Pons (tissue), 1 donor: ENCODE results near the gene PLEKHG4.

ENCODE experiments used
- DNase-seq: peaks from one replicate; pipeline ENCODE4 v3.0.0-alpha.2; 2016; ENCODE audit warnings: low spot score

PLEKHG4 gene

GRCh38 chr16:67326472-67327309 lies 47.4 kb downstream of the PLEKHG4 start, which contains the start of the genes KCTD19 and LRRC36:
Gene KCTD19, minus strand, starts transcription at chr16:67326741. Its CDS starts 34 bp downstream, at chr16:67326707.
Gene LRRC36, plus strand, starts transcription at chr16:67326815. Its CDS starts 48 bp downstream, at chr16:67326863.
- no peak for DNase-seq

DNA sequence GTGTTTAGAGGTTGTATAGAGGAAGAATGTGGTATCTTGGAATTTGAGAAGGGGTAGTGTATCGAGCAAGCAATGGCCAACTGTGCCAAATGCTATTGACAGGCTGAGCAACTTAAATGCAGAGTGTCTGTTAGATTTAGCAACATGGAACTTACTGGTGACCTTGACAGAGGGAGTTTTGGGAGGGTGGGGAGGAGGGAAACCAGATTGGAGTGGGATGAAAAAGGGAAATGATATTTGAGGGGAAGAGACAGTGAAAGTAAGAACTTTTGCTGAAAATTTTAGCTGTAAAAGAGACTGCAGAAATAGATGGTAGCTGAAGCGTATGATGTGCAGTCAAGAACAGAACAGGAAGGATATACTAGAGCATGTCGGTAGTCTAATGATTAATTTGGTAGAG lies 48.4 kb downstream of the PLEKHG4 start:
- DNase-seq: no peak

DNA sequence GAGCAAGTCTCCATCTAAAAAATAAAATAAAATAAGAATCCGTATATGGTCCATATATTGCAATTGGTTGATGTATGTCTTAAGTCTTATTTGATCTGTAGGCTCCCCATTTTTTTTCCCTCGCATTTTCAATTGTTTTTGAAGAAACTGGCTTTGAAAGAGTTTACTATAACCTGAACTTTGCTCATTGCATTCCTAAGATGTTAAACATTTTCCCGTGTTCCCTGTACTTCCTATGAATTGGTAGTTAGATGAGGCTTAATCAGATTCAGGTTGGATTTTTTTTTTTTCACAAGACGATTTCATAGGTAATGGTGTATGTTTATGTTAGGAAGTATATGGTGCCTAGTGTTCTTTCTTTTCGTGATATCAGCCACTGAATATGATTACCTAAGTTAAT lies 50.6 kb downstream of the PLEKHG4 start:
- DNase-seq: no peak

GRCh38 chr16:67333315-67333714 lies 54.0 kb downstream of the PLEKHG4 start:
- no peak for DNase-seq

- DNase-seq: no peak
These were observed 56.8 kb downstream of the PLEKHG4 start for GRCh38 chr16:67336116-67336515.

DNA sequence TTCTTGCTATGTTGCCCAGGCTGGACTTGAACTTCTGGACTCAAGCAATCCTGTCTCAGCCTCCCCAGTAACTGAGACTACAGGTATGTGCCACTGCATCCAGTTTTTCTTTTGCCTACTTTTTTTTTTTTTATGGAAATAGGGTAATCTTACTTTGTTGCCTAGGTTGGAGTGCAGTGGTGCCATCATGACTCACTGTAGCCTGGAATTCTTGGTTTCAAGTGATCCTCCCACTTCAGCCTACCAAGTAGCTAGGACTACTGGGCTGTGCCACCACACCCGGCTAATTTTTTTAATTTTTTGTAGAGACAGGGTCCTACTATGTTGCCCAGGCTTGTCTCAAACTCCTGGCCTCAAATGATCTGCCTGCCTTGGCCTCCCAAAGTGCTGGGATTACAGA lies 57.3 kb downstream of the PLEKHG4 start:
- DNase-seq: no peak
